GM15510 (cell line): Measurements from ENCODE around the gene TMEM271.

Source experiments
- POLR2A ChIP-seq: IDR thresholded peaks from 3 replicates; pipeline ENCODE4 v1.6.1; 2011; ENCODE audit warnings: borderline replicate concordance; ENCODE audit not compliant: insufficient read length; ENCODE audit errors: extremely low read depth

TMEM271 gene

GRCh38 chr4:560061-560460 is 16.0 kb downstream of the TMEM271 start:
- TF ChIP-seq POLR2A, result no peak

GRCh38 chr4:555566-556275 is 20.4 kb downstream of the TMEM271 start:
- TF ChIP-seq POLR2A, result no peak

GRCh38 chr4:552019-552418 is 24.1 kb downstream of the TMEM271 start:
- no peak for TF ChIP-seq POLR2A

- no peak for TF ChIP-seq POLR2A
These were observed 27.1 kb downstream of the TMEM271 start for GRCh38 chr4:548976-549375.

GRCh38 chr4:545612-546011 is 30.5 kb downstream of the TMEM271 start:
- no peak for TF ChIP-seq POLR2A

- TF ChIP-seq POLR2A, result no peak
These were observed 31.5 kb downstream of the TMEM271 start for GRCh38 chr4:544386-545105.

- no peak for TF ChIP-seq POLR2A
These were observed 34.8 kb downstream of the TMEM271 start for GRCh38 chr4:541271-541670.

- no peak for TF ChIP-seq POLR2A
These were observed 37.5 kb downstream of the TMEM271 start for GRCh38 chr4:538542-539142.

- TF ChIP-seq POLR2A, result no peak
These were observed 38.4 kb downstream of the TMEM271 start for GRCh38 chr4:537436-538264.

- no peak for TF ChIP-seq POLR2A
These were observed 39.6 kb downstream of the TMEM271 start for GRCh38 chr4:536351-536972.

- TF ChIP-seq POLR2A, result no peak
These were observed 40.2 kb downstream of the TMEM271 start for GRCh38 chr4:535924-536281.

GRCh38 chr4:535181-535923 is 40.7 kb downstream of the TMEM271 start:
- no peak for TF ChIP-seq POLR2A

GRCh38 chr4:534576-535151 is 41.4 kb downstream of the TMEM271 start:
- no peak for TF ChIP-seq POLR2A

- no peak for TF ChIP-seq POLR2A
These were observed 42.0 kb downstream of the TMEM271 start for GRCh38 chr4:534101-534575.
